Stimulated activated CD4-positive, alpha-beta T cell treated with anti-CD3 and anti-CD28 coated beads, TNF-alpha, amount 100 ng/mL, for 1 hour (primary cell): ENCODE data around the gene RBM26.
"Not testable (repeated sequence)": the region's sequence is repeated elsewhere in the genome, so short reads cannot be mapped to it uniquely, and the experiment has no call there.

Source experiments
- DNase-seq, 3 donors: peaks; one replicate each; pipeline ENCODE4 v3.0.0-alpha.2; 2020; ENCODE audit warnings: low read depth in 3 of 3, low spot score in 1 of 3

The RBM26 gene

GRCh38 chr13:79387853-79388252, 18.2 kb downstream of the RBM26 start:
- no peak for DNase-seq

GRCh38 chr13:79386125-79386826, 19.8 kb downstream of the RBM26 start:
- DNase-seq = no peak

- no peak for DNase-seq
Observed at GRCh38 chr13:79385694-79386093, 20.4 kb downstream of the RBM26 start.

GRCh38 chr13:79384022-79384610, 21.9 kb downstream of the RBM26 start:
- no peak for DNase-seq

- DNase-seq = no peak
Observed at GRCh38 chr13:79382545-79383275, 23.3 kb downstream of the RBM26 start.

GRCh38 chr13:79380997-79381396, 25.1 kb downstream of the RBM26 start:
- no peak for DNase-seq

- no peak for DNase-seq
Observed at GRCh38 chr13:79379274-79379673, 26.8 kb downstream of the RBM26 start.

GRCh38 chr13:79376843-79377242, 29.2 kb downstream of the RBM26 start:
- no peak for DNase-seq

- no peak for DNase-seq
Observed at GRCh38 chr13:79374578-79374977, 31.5 kb downstream of the RBM26 start.

- DNase-seq = no peak
Observed at GRCh38 chr13:79373916-79374315, 32.1 kb downstream of the RBM26 start.

GRCh38 chr13:79369226-79369625, 36.8 kb downstream of the RBM26 start:
- no peak for DNase-seq

GRCh38 chr13:79365981-79366380, 40.1 kb downstream of the RBM26 start:
- no peak for DNase-seq

GRCh38 chr13:79361299-79361698, 44.8 kb downstream of the RBM26 start:
- DNase-seq = no peak

- no peak for DNase-seq
Observed at GRCh38 chr13:79360095-79360494, 46.0 kb downstream of the RBM26 start.

GRCh38 chr13:79359064-79359463, 47.0 kb downstream of the RBM26 start:
- DNase-seq = no peak

- DNase-seq = no peak
Observed at GRCh38 chr13:79354285-79354684, 51.8 kb downstream of the RBM26 start.

- DNase-seq = no peak
Observed at GRCh38 chr13:79353693-79354092, 52.4 kb downstream of the RBM26 start.

GRCh38 chr13:79352107-79352506, 53.9 kb downstream of the RBM26 start:
- DNase-seq = no peak

GRCh38 chr13:79349608-79350007, 56.4 kb downstream of the RBM26 start:
- not testable (repeated sequence) for DNase-seq

GRCh38 chr13:79349011-79349410, 57.0 kb downstream of the RBM26 start:
- DNase-seq = no peak

GRCh38 chr13:79346300-79346914, 59.6 kb downstream of the RBM26 start:
- no peak for DNase-seq

- DNase-seq = no peak
Observed at GRCh38 chr13:79341202-79341601, 64.9 kb downstream of the RBM26 start.
